VCaP (cell line): ENCODE measurements around the gene TARBP1.
A peak's percentile ranks its signal among the peaks of the same experiment; 100 is the strongest.
"Not testable (repeated sequence)": the region's sequence is repeated elsewhere in the genome, so short reads cannot be mapped to it uniquely, and the experiment has no call there.

Experiments used
- H3K27ac ChIP-seq: fragments of 450-650 bp; 2 replicates; pipeline ENCODE4 v1.5.1; 2017
- TF ChIP-seq, protein P1 (sequence below): fragments of 450-650 bp; conservative IDR thresholded peaks from 2 replicates; pipeline ENCODE4 v1.5.1; 2017; ENCODE audit warnings: mild to moderate bottlenecking, moderate library complexity

Gene TARBP1

DNA sequence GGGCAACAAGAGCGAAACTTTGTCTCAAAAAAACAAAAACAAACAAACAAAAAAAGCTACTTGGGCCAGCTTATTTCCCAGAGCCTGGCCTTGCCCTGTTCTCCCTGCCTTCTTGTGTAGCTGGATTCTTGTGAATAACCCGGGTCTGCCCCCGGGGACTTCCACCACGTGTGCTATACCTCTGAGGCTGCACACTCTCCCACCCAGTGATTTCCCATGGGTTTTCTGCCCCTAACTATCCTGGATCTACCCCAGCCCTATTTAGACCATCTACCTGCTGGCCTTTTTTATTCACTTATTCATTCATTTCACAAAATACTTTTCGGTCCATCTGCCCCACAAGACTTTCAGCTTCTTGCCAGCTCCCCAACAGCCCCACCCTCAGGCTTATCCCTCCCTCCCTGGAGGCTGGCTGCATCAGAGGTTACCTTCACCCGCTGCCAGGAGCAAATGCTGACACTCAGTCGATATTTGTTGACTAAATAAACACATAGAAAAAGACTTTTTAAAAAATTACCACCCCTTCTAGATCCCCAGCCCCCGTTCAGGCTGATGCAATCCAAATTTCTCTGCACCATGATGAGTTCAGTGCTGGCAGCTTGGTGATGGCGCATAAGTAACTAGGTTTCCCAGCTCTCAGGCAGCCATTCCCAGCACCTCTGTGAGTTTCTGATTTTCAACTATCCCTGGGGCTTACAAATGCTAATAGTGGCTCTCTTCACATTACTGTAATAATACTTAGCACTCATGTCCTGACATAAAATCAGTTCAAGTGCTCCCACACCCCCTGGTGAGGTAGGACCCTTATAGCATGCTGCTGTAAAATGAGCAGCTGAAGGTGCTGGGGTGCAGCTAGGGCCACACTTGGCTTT is 30.7 kb upstream of the TARBP1 start:
- TF ChIP-seq, protein P1, sequence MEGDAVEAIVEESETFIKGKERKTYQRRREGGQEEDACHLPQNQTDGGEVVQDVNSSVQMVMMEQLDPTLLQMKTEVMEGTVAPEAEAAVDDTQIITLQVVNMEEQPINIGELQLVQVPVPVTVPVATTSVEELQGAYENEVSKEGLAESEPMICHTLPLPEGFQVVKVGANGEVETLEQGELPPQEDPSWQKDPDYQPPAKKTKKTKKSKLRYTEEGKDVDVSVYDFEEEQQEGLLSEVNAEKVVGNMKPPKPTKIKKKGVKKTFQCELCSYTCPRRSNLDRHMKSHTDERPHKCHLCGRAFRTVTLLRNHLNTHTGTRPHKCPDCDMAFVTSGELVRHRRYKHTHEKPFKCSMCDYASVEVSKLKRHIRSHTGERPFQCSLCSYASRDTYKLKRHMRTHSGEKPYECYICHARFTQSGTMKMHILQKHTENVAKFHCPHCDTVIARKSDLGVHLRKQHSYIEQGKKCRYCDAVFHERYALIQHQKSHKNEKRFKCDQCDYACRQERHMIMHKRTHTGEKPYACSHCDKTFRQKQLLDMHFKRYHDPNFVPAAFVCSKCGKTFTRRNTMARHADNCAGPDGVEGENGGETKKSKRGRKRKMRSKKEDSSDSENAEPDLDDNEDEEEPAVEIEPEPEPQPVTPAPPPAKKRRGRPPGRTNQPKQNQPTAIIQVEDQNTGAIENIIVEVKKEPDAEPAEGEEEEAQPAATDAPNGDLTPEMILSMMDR = no peak
- no peak overlapping the region for H3K27ac ChIP-seq

DNA sequence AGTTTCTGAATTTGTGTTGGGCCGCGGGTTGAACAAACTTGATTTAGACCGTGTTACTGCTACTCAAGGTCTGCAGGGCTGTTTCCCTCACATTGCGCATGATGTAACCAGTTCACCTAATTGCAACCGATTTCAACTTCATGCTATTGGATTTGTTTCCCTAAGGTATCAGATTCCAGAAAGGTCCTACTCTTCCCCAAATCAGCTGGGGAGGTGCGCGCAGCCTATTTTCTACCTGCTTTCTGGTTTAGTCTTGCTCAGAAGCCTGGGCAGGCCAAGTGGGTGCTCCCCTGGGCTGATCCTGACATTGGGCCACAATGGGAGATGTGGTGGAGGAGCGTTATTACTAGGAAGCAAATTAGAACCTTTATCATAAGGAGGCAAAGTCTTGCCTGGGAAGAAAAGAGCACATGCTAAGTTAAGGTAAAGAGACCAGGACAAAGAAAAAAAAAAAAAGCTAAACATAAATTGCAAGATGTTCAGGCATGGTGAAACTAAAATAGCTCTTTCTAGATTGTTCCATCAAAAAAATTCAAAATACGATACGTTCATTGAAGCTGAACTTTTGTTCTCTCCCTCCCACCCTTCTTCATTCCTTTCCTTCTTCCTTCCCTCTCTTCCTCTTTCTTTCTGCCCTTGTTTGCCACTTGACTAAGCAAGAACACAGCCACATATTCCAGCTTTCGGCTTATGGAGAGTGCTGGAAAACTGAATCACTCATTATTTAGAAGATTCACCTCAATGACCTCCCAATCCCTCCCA is 28.8 kb upstream of the TARBP1 start:
- no peak overlapping the region for H3K27ac ChIP-seq
- TF ChIP-seq, protein P1 = no peak

DNA sequence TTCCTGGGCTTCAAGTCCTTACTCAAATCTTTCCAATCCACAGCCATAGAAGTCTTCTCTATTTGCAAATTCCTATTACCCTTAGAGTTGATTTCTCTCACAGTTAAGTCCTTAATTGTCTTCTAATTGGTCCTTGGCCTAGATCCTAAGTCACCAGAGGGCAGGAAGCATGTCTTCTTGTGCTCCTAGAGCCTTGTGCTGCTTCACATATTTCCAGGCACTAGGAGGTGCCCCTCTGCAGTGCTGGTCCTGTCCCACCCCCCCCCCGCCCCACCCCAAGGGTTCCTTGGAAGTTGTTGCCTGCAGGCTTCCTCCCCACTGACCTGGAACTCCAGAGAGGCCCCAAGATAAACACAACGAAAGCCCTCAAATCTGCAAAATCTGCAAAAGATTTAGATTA is 28.1 kb upstream of the TARBP1 start:
- TF ChIP-seq, protein P1 = no peak
- H3K27ac ChIP-seq = no peak overlapping the region

DNA sequence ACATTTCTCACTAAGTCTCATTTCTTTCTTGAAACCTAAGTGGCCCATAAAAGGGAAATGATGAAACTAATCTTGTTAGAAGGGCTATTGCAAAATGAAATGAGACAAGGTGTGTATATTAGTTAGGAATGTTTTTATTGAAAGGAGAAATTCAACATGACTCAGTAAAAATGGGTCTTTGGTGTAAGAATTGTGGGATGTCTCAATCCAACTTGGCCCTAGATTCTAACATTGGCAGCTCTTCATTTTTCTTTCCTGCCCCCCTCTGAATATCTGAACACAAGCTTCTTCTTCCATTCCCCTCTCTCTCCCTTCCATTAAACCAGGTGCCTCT is 26.8 kb upstream of the TARBP1 start:
- H3K27ac ChIP-seq = no peak overlapping the region
- TF ChIP-seq, protein P1 = no peak

DNA sequence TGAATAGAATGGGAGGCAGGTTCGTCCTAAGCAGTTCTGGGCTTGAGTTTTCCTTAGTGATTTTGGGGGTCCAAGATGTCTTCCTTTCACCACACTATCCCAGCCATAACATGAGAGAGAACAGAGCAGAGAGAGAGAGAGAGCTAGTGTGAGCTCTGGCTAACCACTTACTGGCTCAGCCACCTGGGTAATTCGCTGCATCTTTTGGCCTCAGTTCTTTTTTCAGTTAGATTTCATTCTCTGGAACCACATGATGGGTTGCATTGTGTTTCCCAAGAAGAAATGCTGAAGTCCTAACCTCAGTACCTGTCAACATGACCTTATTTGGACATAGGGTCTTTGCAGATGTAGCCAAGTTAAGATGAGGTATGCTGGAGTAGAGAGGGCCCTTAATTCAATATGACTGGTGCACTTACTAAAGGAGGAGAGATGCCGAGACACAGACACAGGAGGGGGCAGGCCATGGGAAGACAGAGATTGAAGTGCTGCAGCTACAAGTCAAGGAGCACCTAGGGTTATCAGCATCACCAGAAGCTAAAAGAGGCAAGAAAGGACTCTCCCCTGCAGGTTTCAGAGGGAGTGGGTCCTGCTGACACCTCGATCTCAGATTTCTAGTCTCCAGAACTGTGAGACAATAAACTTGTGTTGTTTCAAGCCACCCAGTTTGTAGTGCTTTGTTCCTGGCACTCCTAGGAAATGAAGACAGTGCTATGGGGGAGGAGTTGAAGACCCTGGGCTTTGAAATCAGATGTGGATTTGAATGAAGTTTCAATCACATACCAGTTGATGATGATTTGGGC is 26.2 kb upstream of the TARBP1 start:
- no peak overlapping the region for H3K27ac ChIP-seq
- TF ChIP-seq, protein P1 = no peak

DNA sequence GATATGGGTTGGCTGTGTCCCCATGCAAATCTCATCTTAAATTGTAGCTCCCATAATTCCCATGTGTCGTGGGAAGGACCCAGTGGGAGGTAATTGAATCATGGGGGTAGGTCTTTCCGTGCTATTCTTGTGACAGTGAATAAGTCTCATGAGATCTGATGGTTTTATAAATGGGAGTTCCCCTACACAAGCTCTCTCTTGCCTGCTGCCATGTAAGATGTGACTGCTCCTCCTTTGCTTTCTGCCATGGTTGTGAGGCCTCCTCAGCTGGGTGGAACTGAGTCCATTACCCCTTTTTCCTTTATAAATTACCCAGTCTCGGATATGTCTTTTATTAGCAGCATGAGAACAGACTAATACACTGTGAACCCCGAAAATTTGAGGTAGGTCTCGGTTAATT is 25.3 kb upstream of the TARBP1 start:
- not testable (repeated sequence) for H3K27ac ChIP-seq

DNA sequence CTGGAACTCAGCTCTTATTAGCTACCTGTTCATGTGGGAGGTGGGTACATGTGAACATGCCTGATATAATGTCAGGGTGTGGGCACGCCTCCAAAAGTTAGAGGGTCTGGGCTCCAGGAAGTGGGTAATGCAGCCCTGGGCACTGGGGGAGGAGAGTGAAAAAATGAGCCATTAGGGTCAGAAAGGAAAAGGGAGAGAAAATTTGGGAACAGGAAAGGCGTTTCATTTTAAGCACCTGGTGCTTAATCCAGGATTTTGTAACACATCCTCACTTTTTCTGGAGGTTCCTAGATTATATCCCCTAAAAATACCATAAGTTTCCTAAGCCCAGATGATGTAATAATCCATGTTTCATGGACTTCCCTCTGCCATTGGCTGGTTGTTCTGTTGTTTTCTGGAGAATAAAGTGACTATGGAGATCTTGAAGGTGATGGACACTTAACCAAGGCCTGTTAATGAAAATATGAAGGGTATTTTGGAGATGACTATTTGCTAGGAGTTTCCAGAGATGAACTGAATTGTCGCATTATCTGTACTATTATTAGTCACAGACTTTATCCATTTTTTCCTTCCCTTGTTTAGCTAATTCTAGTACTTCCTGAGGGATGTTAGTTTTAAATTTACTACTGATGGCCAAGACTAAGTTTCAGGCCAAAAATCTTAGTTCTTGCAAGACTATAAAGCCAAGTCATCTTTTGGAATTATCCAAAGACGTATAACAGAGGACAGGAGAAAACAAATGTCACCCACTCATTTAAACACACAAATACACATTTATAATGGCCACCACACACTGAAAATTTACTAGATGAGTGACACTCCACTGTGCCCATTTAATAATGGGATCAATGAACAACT is 24.4 kb upstream of the TARBP1 start:
- peak overlapping the region; percentile 4; the same call in 1 of the 2 replicates for H3K27ac ChIP-seq
- TF ChIP-seq, protein P1 = no peak
